DND-41 (cell line): Measurements from ENCODE around the gene NDUFA6.

Experiments used
- CTCF ChIP-seq: IDR thresholded peaks from 2 replicates; pipeline ENCODE4 v1.5.1; 2012; ENCODE audit warnings: borderline replicate concordance, low read length, moderate library complexity, mild to moderate bottlenecking; ENCODE audit not compliant: poor library complexity, severe bottlenecking; ENCODE audit errors: extremely low read depth
- EZH2 ChIP-seq: IDR thresholded peaks from 3 replicates; pipeline ENCODE4 v1.6.1; 2012; ENCODE audit warnings: borderline replicate concordance, low read depth, mild to moderate bottlenecking, moderate library complexity, low read length, inconsistent platforms; ENCODE audit not compliant: severe bottlenecking

DNA sequence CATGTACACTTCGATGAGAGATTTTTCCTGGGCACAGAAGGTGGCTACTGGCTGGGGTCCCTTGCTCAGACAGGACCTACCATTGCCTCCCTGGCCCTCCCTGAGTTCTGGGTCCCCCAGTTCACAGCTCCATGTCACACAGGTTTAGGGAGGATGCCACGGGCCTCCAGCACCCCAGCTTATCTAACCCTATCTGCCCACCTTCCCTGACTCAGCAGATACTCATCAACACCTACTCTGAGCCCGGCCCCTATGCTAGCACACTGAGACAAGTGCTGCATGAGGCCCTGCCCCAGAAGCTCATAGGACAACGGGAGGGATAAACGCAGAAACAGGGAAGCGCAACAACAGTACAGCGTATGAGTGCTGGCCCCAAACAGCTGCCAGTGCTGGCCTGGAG, 29.5 kb downstream of the NDUFA6 start:
- TF ChIP-seq CTCF (no peak), EZH2 (no peak)
